Measurements from ENCODE around the gene EEF2KMT. TPM values are rescaled to one million over a fixed set of nuclear protein-coding genes. Genes with fewer than 3 reads are reported as not detected.
"Not testable (repeated sequence)": the region's sequence is repeated elsewhere in the genome, so short reads cannot be mapped to it uniquely, and the experiment has no call there.

Gene EEF2KMT
- polyA plus RNA-seq, 3 donors = 4.5 to 8.8 (median 5.5) TPM

DNA sequence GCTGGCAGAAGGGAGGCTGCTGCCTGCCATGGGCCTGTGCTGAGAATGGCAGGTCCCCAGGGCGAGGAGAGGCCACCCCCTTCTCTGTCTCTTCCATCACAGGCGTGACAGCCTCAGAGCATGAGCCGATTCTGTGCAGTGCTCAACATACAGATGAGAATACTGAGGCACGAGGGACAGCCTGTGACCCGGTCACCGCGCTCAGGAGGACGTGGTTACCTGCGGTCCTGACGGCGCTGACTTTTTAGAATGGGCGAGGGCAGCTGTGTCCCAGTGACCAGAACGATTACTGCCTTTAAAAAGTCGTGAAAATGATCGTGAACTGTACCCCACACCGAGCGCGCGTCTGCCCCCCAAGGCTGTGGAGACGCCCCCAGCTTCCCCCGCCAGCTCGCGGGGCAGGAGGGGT lies 530 bp downstream of the EEF2KMT start:
- WGBS, 3 donors = 0 to 1% (median 0%) methylated on average over 22 to 23 of the region's 23 CpGs

GRCh38 chr16:5096437-5097060 lies 1.0 kb downstream of the EEF2KMT start:
- H3K27ac ChIP-seq (ENCODE audit: low read depth, low read length) = not testable (repeated sequence)
- WGBS, 3 donors = 30 to 33% (median 30%) methylated on average over 7 of the region's 7 CpGs

More for the DNA sequence above, 530 bp downstream of the EEF2KMT start:
- not testable (repeated sequence) for H3K27ac ChIP-seq (ENCODE audit: low read depth, low read length)

DNA sequence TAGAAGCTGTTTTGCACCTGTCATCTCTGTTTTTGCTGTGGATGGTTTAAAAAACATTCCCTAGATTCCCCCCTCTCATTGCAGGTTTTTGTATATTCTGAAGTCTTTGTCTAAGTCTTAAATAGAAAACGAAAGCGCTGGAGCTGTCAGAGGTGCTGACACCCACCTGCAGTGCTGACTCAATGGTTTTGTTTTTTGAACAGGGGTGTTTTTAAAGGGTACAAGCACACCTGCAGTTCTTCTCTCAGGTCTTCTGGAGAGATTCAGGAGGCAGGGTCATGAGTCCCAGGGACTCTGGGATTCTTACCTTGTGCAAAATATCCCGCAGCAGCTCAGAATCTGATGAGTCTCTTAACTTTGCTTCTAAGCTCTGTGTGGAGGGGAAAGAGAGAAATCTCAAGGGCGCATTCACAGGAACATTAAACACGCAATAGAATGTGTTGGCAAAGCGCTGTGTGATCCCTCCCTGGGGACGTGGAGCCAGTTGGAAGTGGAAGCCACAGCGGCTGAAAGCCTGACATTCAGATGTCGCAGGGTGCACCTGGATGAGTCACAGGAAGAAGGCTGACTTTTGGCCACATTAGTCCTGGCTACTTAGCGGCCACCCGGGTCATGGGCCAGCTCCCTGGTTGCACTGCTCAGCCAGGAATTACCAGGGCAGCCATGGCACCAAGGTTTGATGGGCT lies 2.3 kb downstream of the EEF2KMT start:
- 55 to 69% (median 62%) methylated on average over 11 of the region's 11 CpGs for WGBS, 3 donors
- H3K27ac ChIP-seq (ENCODE audit: low read depth, low read length) = not testable (repeated sequence)

GRCh38 chr16:5093746-5094145 lies 3.8 kb downstream of the EEF2KMT start:
- H3K27ac ChIP-seq (ENCODE audit: low read depth, low read length) = not testable (repeated sequence)
- 60 to 80% (median 79%) methylated on average over 10 to 11 of the region's 11 CpGs for WGBS, 3 donors

DNA sequence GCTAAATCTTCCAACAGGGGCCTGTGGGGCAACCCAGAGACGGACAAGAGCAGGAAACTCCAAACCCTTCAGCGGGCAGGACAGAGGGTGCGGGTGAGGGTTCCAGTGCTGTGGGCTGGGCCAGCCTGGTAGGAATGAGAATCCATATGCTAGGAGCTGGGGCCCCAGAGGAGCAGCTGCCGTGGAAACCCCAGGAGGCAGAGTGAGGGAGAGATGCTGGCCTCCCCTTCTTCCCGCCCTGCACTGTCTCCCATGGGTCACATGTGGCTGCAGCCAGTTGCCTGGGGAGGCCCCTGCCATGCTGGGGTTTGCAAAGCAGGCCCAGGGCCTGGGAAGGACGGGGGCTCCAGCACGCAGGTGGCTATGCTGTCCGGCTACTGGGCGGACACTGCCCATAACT lies 4.5 kb downstream of the EEF2KMT start:
- not testable (repeated sequence) for H3K27ac ChIP-seq (ENCODE audit: low read depth, low read length)
- WGBS, 3 donors = 86% methylated on average over 5 to 9 of the region's 9 CpGs

DNA sequence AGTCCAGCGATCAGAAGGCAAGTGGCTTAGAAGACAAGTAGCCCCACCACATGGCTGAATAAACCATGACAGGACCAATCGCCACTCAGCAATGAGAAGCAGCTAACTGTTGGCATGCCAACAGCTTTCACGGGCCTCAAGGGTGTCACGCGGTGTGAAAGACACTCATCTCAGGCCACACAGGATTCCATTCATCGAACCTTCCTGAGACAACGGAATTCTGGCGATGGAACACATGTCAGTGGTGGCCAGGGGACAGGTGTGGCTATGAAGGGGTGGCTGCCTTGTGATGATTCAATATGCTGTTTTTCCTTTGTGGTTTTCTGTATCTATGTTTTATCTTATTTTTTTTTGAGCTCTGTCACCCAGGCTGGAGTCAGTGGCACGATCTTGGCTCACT lies 7.0 kb downstream of the EEF2KMT start:
- 90 to 93% (median 92%) methylated on average over 9 of the region's 9 CpGs for WGBS, 3 donors
- H3K27ac ChIP-seq (ENCODE audit: low read depth, low read length) = not testable (repeated sequence)

- H3K27ac ChIP-seq (ENCODE audit: low read depth, low read length) = not testable (repeated sequence)
- WGBS, 3 donors = 89 to 90% (median 90%) methylated on average over 25 to 26 of the region's 26 CpGs
Observed at GRCh38 chr16:5089911-5090555, 7.6 kb downstream of the EEF2KMT start.

GRCh38 chr16:5088936-5089335 lies 8.7 kb downstream of the EEF2KMT start:
- not testable (repeated sequence) for H3K27ac ChIP-seq (ENCODE audit: low read depth, low read length)
- WGBS, 3 donors = 89 to 92% (median 89%) methylated on average over 16 to 17 of the region's 17 CpGs

- H3K27ac ChIP-seq (ENCODE audit: low read depth, low read length) = not testable (repeated sequence)
- 88 to 93% (median 92%) methylated on average over 18 of the region's 18 CpGs for WGBS, 3 donors
Observed at GRCh38 chr16:5088086-5088790, 9.4 kb downstream of the EEF2KMT start.

DNA sequence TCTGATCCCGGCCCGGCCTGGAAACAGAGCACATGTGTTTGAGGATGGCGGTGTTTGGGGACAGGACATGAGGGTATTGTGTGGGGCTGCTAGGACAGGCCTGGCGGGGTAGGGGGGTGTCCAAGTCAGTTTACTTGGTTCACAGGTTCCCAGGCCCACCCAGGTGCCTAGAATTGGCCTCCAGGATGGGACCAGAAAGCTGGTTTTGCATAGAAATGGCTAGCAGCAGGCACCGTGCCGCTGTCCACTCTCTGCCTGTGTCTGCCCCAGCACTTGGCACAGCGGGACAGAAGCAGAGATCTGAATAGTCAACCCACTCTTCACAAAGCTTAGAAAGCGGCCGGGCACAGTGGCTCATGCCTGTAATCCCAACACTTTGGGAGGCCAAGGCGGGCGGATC lies 11.9 kb downstream of the EEF2KMT start:
- WGBS, 3 donors = 84 to 92% (median 92%) methylated on average over 11 of the region's 11 CpGs
- not testable (repeated sequence) for H3K27ac ChIP-seq (ENCODE audit: low read depth, low read length)

DNA sequence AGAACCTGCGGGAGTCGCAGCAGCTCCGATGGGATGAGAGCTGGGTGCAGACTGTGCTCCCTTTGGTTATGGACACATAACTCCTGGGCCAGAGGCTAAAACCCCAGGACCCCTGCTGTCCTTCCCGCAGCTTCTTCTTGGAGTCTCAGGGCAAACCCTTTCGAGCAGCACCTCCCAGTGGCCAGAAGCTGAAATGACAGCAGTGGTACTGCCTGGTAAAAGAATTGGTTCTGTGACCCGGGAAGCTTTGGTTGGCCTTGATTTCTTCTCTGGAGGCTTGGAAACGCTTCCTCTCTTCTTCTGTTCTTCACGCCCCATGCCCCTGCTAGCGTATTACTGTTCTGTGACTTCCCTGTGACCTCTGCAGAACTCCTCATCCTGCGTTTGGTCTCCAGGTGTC lies 12.8 kb downstream of the EEF2KMT start:
- not testable (repeated sequence) for H3K27ac ChIP-seq (ENCODE audit: low read depth, low read length)
- WGBS, 3 donors = 59 to 77% (median 70%) methylated on average over 10 of the region's 10 CpGs

GRCh38 chr16:5084099-5084731 lies 13.4 kb downstream of the EEF2KMT start:
- 78 to 91% (median 82%) methylated on average over 10 to 11 of the region's 11 CpGs for WGBS, 3 donors
- not testable (repeated sequence) for H3K27ac ChIP-seq (ENCODE audit: low read depth, low read length)

GRCh38 chr16:5083646-5084045 lies 13.9 kb downstream of the EEF2KMT start:
- H3K27ac ChIP-seq (ENCODE audit: low read depth, low read length) = not testable (repeated sequence)
- WGBS, 3 donors = 88 to 93% (median 90%) methylated on average over 9 of the region's 9 CpGs

DNA sequence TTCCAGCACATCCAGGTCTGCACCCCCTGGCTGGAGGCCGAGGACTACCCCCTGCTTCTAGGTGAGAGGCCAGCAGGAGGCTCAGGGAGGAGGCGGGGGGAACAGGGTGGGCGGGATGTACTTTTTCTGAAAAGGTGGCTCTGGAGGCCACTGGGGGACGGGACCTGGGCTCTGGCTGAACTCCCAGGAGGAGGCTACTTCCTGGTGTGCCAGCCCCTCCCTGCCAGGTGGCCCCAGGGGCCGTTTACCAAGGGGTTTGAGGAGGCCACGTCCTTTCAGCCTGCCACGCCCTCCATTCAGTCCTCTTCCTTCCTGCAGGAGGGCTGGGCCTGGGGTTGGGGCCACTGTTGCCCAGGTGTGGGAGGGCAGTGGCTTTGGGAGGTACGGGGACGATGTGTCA lies 16.6 kb downstream of the EEF2KMT start:
- H3K27ac ChIP-seq (ENCODE audit: low read depth, low read length) = not testable (repeated sequence)
- WGBS, 3 donors = 64 to 74% (median 64%) methylated on average over 7 to 9 of the region's 9 CpGs

- WGBS, 3 donors = 59 to 93% (median 79%) methylated on average over 12 of the region's 12 CpGs
- H3K27ac ChIP-seq (ENCODE audit: low read depth, low read length) = not testable (repeated sequence)
Observed at GRCh38 chr16:5080461-5080860, 17.1 kb downstream of the EEF2KMT start.

DNA sequence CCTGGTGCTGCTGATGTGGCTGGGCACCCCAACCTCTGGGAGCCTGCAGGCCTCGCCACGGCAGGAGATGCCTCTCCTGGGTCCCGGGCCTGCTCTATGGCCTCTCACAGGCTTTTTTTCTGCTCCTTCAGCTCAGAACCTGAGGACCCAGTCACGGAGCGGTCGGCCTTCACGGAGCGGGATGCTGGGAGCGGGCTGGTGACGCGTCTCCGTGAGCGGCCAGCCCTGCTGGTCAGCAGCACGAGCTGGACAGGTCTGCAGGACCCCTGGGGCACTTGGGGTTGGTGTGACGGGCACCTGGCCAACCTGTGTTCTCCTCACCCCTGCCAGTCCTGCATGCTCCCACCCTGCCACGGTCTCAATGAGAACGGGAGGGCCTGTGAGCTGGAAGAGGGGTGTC lies 19.0 kb downstream of the EEF2KMT start:
- 91 to 96% (median 93%) methylated on average over 17 of the region's 17 CpGs for WGBS, 3 donors

DNA sequence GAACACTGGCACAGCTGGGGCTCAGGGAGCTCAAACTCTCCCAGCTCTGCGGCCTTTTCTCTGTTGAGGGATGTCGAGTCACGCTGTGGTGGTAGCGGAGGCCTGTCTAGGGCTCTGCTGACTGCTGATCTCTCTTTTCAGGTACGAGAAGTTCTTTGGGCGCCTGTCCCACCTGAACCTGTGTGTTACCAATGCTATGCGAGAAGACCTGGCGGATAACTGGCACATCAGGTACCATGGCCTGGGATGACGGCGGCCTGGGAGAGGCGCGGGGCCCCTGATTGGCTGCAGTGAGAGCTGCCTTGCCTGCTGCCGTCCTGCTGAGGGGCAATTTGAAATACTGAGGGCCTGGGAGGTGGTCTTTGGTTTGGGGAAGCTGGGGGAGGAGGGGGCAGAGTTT lies 20.3 kb downstream of the EEF2KMT start:
- WGBS, 3 donors = 96 to 97% (median 96%) methylated on average over 13 of the region's 13 CpGs
- H3K27ac ChIP-seq (ENCODE audit: low read depth, low read length) = no peak overlapping the region

More for the DNA sequence above, 19.0 kb downstream of the EEF2KMT start:
- no peak overlapping the region for H3K27ac ChIP-seq (ENCODE audit: low read depth, low read length)

GRCh38 chr16:5075637-5076036 lies 22.0 kb downstream of the EEF2KMT start:
- 71 to 91% (median 82%) methylated on average over 5 of the region's 5 CpGs for WGBS, 3 donors
- H3K27ac ChIP-seq (ENCODE audit: low read depth, low read length) = no peak overlapping the region

GRCh38 chr16:5073771-5074170 lies 23.8 kb downstream of the EEF2KMT start:
- H3K27ac ChIP-seq (ENCODE audit: low read depth, low read length) = not testable (repeated sequence)
- 93 to 96% (median 96%) methylated on average over 15 of the region's 15 CpGs for WGBS, 3 donors
